ENCODE measurements around the gene EEF2K.
A peak's percentile ranks its signal among the peaks of the same experiment; 100 is the strongest.
"Not testable (repeated sequence)": the region's sequence is repeated elsewhere in the genome, so short reads cannot be mapped to it uniquely, and the experiment has no call there.

The EEF2K gene

GRCh38 chr16:22206013-22206841 is at the start of gene EEF2K:
EEF2K (plus strand) TSS chr16:22206278; CDS start chr16:22225730, 19,452 bp downstream.
- peak; percentile 64 to 69 for DNase-seq (ENCODE audit: low read depth in 2 of 2)

- no peak for DNase-seq (ENCODE audit: low read depth in 2 of 2)
Observed at GRCh38 chr16:22161401-22161800, 44.7 kb upstream of the EEF2K start.

- peak in 1 of 2 donors; percentile 23 for DNase-seq (ENCODE audit: low read depth in 2 of 2)
Observed at GRCh38 chr16:22161999-22162655, 44.0 kb upstream of the EEF2K start, which contains the start of gene SDR42E2. SDR42E2 (plus strand) TSS chr16:22162506; CDS start chr16:22165583, 3,077 bp downstream.

- DNase-seq (ENCODE audit: low read depth in 2 of 2), result no peak
Observed at GRCh38 chr16:22162656-22163009, 43.4 kb upstream of the EEF2K start.

- DNase-seq (ENCODE audit: low read depth in 2 of 2), result no peak
Observed at GRCh38 chr16:22163806-22164205, 42.3 kb upstream of the EEF2K start.

GRCh38 chr16:22164482-22164881 is 41.6 kb upstream of the EEF2K start:
- DNase-seq (ENCODE audit: low read depth in 2 of 2), result no peak

- DNase-seq (ENCODE audit: low read depth in 2 of 2), result no peak
Observed at GRCh38 chr16:22165508-22166285, 40.4 kb upstream of the EEF2K start.

GRCh38 chr16:22171953-22172352 is 34.1 kb upstream of the EEF2K start:
- no peak for DNase-seq (ENCODE audit: low read depth in 2 of 2)

- DNase-seq (ENCODE audit: low read depth in 2 of 2), result not testable (repeated sequence)
Observed at GRCh38 chr16:22172642-22173041, 33.4 kb upstream of the EEF2K start.

- no peak for DNase-seq (ENCODE audit: low read depth in 2 of 2)
Observed at GRCh38 chr16:22174642-22175041, 31.4 kb upstream of the EEF2K start.

- no peak for DNase-seq (ENCODE audit: low read depth in 2 of 2)
Observed at GRCh38 chr16:22177968-22178930, 27.8 kb upstream of the EEF2K start.

GRCh38 chr16:22181426-22181825 is 24.7 kb upstream of the EEF2K start:
- no peak for DNase-seq (ENCODE audit: low read depth in 2 of 2)

GRCh38 chr16:22181843-22182242 is 24.2 kb upstream of the EEF2K start:
- DNase-seq (ENCODE audit: low read depth in 2 of 2), result no peak

GRCh38 chr16:22183335-22183734 is 22.7 kb upstream of the EEF2K start:
- DNase-seq (ENCODE audit: low read depth in 2 of 2), result no peak

- DNase-seq (ENCODE audit: low read depth in 2 of 2), result no peak
Observed at GRCh38 chr16:22183901-22184614, 22.0 kb upstream of the EEF2K start.

GRCh38 chr16:22184615-22184968 is 21.5 kb upstream of the EEF2K start:
- no peak for DNase-seq (ENCODE audit: low read depth in 2 of 2)

- DNase-seq (ENCODE audit: low read depth in 2 of 2), result no peak
Observed at GRCh38 chr16:22186517-22186916, 19.6 kb upstream of the EEF2K start.

GRCh38 chr16:22188267-22188594 is 17.8 kb upstream of the EEF2K start:
- DNase-seq (ENCODE audit: low read depth in 2 of 2), result no peak

GRCh38 chr16:22188595-22189442 is 17.3 kb upstream of the EEF2K start:
- peak in 1 of 2 donors; percentile 33 for DNase-seq (ENCODE audit: low read depth in 2 of 2)
